ENCODE results near the gene ALCAM. TPM values are rescaled to one million over a fixed set of nuclear protein-coding genes. Genes with fewer than 3 reads are reported as not detected.
A peak's percentile ranks its signal among the peaks of the same experiment; 100 is the strongest.

The ALCAM gene
- total and polyA plus RNA-seq, 2 donors (not counting 1 experiment from before 2014, with no cell fraction given): 168 to 188 TPM

DNA sequence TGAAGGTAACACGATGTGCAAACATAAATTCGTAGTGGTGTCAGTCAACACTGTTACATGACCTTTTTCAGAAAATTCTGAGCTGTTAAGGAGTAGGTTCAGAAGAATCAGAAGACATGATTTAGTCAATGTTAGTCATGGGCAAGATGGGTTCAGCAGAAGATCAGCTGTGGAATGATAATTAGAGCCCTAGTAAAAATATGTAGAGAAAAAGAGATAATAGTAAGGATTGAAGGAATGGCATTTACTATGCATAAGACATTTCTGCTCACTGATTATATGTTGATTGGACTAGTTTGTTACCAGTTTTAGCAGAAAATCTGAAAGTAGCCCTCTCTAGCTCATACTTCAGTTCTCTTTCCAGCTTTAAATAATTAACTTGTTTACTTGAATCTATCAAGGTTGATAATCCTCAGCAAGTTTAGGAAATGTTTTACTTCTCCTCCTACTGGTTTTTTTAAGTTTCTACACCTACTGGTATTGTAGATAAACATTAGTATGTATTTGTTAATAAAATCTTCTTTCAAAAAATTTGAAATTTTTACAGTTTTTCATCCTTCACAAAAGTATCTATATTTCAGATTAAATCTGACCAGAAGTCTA, 98.6 kb downstream of the ALCAM start:
- H2AFZ ChIP-seq (ENCODE audit: low read length): no peak overlapping the region
- no peak overlapping the region for H3K4me2 ChIP-seq (ENCODE audit: extremely low read depth, insufficient read depth, low read length)
- TF ChIP-seq, protein P1, sequence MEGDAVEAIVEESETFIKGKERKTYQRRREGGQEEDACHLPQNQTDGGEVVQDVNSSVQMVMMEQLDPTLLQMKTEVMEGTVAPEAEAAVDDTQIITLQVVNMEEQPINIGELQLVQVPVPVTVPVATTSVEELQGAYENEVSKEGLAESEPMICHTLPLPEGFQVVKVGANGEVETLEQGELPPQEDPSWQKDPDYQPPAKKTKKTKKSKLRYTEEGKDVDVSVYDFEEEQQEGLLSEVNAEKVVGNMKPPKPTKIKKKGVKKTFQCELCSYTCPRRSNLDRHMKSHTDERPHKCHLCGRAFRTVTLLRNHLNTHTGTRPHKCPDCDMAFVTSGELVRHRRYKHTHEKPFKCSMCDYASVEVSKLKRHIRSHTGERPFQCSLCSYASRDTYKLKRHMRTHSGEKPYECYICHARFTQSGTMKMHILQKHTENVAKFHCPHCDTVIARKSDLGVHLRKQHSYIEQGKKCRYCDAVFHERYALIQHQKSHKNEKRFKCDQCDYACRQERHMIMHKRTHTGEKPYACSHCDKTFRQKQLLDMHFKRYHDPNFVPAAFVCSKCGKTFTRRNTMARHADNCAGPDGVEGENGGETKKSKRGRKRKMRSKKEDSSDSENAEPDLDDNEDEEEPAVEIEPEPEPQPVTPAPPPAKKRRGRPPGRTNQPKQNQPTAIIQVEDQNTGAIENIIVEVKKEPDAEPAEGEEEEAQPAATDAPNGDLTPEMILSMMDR (conservative IDR thresholded peaks at IDR 0.05 in 1 of 2, IDR thresholded peaks at IDR 0.05 in 1 of 2; ENCODE audit: low read depth in 1 of 2, low read length in 2 of 2): no peak
- no peak for TF ChIP-seq EZH2 (IDR thresholded peaks at IDR 0.05; ENCODE audit: low read length, missing control alignments)
- no peak overlapping the region for H3K9ac ChIP-seq (ENCODE audit: insufficient read depth, low read length)
- H3K9me3 ChIP-seq (ENCODE audit: control insufficient read depth, insufficient read depth, low read depth, low read length): no peaks in the 10 kb centered on the region
- no peak overlapping the region for H3K27ac ChIP-seq (ENCODE audit: insufficient read depth, low read length)
- H3K79me2 ChIP-seq (ENCODE audit: control insufficient read depth, insufficient read depth, low read length): peaks cover 35% of the 10 kb centered on the region
- no peaks in the 10 kb centered on the region for H3K36me3 ChIP-seq (ENCODE audit: control insufficient read depth, insufficient read depth, low read length)
- no peaks in the 10 kb centered on the region for H3K4me1 ChIP-seq (ENCODE audit: control insufficient read depth, extremely low read depth, insufficient read depth, low read length)
- H3K27me3 ChIP-seq (ENCODE audit: control insufficient read depth, insufficient read depth, low read length): no peaks in the 10 kb centered on the region
- H4K20me1 ChIP-seq (ENCODE audit: control insufficient read depth, extremely low read depth, insufficient read depth, low read length): no peaks in the 10 kb centered on the region
- no peak for DNase-seq (ENCODE audit: low read depth in 2 of 2)
- H3K4me3 ChIP-seq (replicated peaks in 1 of 4; ENCODE audit: control extremely low read depth in 1 of 4, insufficient read depth in 1 of 4, low read depth in 3 of 4, low read length in 4 of 4): no peak overlapping the region

DNA sequence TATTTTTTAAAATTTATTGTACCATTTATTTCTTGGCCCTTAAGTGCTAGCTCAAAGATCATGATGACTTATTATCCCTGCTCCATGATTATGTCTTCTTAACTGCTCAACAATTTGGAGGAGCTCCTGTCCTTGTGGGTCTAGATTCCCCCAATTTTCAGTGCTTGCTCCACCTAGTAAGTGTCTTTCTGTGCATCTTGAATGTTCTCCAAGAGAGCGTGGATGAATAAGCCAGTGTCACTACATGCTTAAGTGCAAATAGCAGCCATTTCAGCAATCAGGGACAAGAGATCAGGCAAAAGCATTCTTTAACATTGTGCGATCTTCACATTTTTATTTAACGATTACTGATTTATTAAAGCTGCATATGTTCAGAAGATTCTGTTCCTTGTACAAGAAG, 99.4 kb downstream of the ALCAM start:
- Histone ChIP-seq H3K9ac (ENCODE audit: insufficient read depth, low read length) (no peak overlapping the region), H3K4me3 (replicated peaks in 1 of 4; ENCODE audit: control extremely low read depth in 1 of 4, insufficient read depth in 1 of 4, low read depth in 3 of 4, low read length in 4 of 4) (no peak overlapping the region), H3K27ac (ENCODE audit: insufficient read depth, low read length) (no peak overlapping the region), H3K79me2 (ENCODE audit: control insufficient read depth, insufficient read depth, low read length) (peaks cover 30% of the 10 kb centered on the region), H3K9me3 (ENCODE audit: control insufficient read depth, insufficient read depth, low read depth, low read length) (no peaks in the 10 kb centered on the region), H3K36me3 (ENCODE audit: control insufficient read depth, insufficient read depth, low read length) (no peaks in the 10 kb centered on the region), H4K20me1 (ENCODE audit: control insufficient read depth, extremely low read depth, insufficient read depth, low read length) (no peaks in the 10 kb centered on the region), H3K4me1 (ENCODE audit: control insufficient read depth, extremely low read depth, insufficient read depth, low read length) (no peaks in the 10 kb centered on the region), H3K4me2 (ENCODE audit: extremely low read depth, insufficient read depth, low read length) (no peak overlapping the region), H2AFZ (ENCODE audit: low read length) (no peak overlapping the region), H3K27me3 (ENCODE audit: control insufficient read depth, insufficient read depth, low read length) (no peaks in the 10 kb centered on the region)
- TF ChIP-seq, protein P1 (conservative IDR thresholded peaks at IDR 0.05 in 1 of 2, IDR thresholded peaks at IDR 0.05 in 1 of 2; ENCODE audit: low read depth in 1 of 2, low read length in 2 of 2): no peak
- DNase-seq (ENCODE audit: low read depth in 2 of 2): no peak

DNA sequence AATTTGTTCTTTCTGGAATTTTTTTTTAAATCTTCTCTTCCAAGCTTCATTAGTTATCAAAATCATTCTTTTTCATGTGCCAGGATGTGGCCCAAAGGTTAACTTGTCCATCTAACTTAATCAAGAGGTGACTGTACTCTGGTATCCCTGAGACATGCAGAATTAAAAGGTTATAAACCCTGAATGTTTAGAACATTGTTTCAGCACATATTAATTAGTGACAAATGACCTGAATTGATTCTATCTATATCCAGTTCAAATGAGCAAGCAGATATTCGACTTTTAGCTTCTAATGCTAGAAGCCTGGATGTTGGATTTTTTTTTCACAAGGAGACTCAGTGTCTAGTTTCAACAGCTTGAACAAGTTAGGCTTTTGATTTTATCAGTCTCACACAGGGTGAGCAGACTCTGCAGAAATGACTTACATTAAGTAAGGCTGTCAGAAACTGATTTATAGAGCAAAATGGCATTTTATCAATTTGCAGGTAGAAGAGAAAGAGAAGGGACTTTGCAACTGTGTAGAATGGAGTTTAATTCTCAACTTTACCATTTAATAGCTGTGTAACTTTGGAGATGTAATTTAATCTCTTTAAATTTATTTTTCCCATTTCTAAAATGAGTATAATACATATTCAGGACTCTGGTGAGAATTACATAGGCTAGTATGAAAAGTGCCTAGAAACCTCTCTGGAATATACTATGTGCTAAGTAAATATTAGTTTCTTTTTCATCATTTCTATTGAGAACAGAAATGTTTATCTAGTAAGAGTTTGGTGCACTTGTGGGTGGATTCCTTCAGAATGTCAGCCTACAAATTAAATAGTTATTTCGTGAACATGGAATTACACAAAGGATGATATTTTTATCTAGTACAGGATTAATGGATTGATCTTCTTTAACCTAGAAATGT, 100.0 kb downstream of the ALCAM start:
- peak in 1 of 2 donors; percentile 39 for DNase-seq (ENCODE audit: low read depth in 2 of 2)
- H3K27ac ChIP-seq (ENCODE audit: insufficient read depth, low read length): no peak overlapping the region
- H3K79me2 ChIP-seq (ENCODE audit: control insufficient read depth, insufficient read depth, low read length): peaks cover 34% of the 10 kb centered on the region
- no peak overlapping the region for H3K4me3 ChIP-seq (replicated peaks in 1 of 4; ENCODE audit: control extremely low read depth in 1 of 4, insufficient read depth in 1 of 4, low read depth in 3 of 4, low read length in 4 of 4)
- TF ChIP-seq EZH2 (IDR thresholded peaks at IDR 0.05; ENCODE audit: low read length, missing control alignments): no peak
- TF ChIP-seq, protein P1 (conservative IDR thresholded peaks at IDR 0.05 in 1 of 2, IDR thresholded peaks at IDR 0.05 in 1 of 2; ENCODE audit: low read depth in 1 of 2, low read length in 2 of 2): no peak
- H3K27me3 ChIP-seq (ENCODE audit: control insufficient read depth, insufficient read depth, low read length): no peaks in the 10 kb centered on the region
- no peaks in the 10 kb centered on the region for H3K9me3 ChIP-seq (ENCODE audit: control insufficient read depth, insufficient read depth, low read depth, low read length)
- H2AFZ ChIP-seq (ENCODE audit: low read length): no peak overlapping the region
- no peaks in the 10 kb centered on the region for H4K20me1 ChIP-seq (ENCODE audit: control insufficient read depth, extremely low read depth, insufficient read depth, low read length)
- no peak overlapping the region for H3K9ac ChIP-seq (ENCODE audit: insufficient read depth, low read length)
- H3K4me2 ChIP-seq (ENCODE audit: extremely low read depth, insufficient read depth, low read length): no peak overlapping the region
- no peaks in the 10 kb centered on the region for H3K4me1 ChIP-seq (ENCODE audit: control insufficient read depth, extremely low read depth, insufficient read depth, low read length)
- no peaks in the 10 kb centered on the region for H3K36me3 ChIP-seq (ENCODE audit: control insufficient read depth, insufficient read depth, low read length)
